ENCODE measurements around the gene ESPN. TPM values are rescaled to one million over a fixed set of nuclear protein-coding genes. Genes with fewer than 3 reads are reported as not detected.
"Not testable (repeated sequence)": the region's sequence is repeated elsewhere in the genome, so short reads cannot be mapped to it uniquely, and the experiment has no call there.

The ESPN gene
- 10 to 100 TPM in 3 of 4 donors, 1 to 10 TPM in 1; 7.6 to 23.5 (median 11.8) TPM for polyA plus RNA-seq (ENCODE audit: insufficient read length in 4 of 4)

GRCh38 chr1:6424619-6425593, at the start of gene ESPN:
TSS of gene ESPN (plus strand) at chr1:6424776. CDS start at chr1:6424956, 180 bp downstream.
- DNase-seq (ENCODE audit: low read depth in 4 of 4, low spot score in 3 of 4) = no peak

GRCh38 chr1:6378096-6378746, 46.4 kb upstream of the ESPN start:
- DNase-seq (ENCODE audit: low read depth in 4 of 4, low spot score in 3 of 4) = no peak

GRCh38 chr1:6380037-6380436, 44.5 kb upstream of the ESPN start:
- no peak for DNase-seq (ENCODE audit: low read depth in 4 of 4, low spot score in 3 of 4)

- DNase-seq (ENCODE audit: low read depth in 4 of 4, low spot score in 3 of 4) = no peak
Observed at GRCh38 chr1:6384135-6384534, 40.4 kb upstream of the ESPN start.

- no peak for DNase-seq (ENCODE audit: low read depth in 4 of 4, low spot score in 3 of 4)
Observed at GRCh38 chr1:6384962-6385361, 39.6 kb upstream of the ESPN start.

- DNase-seq (ENCODE audit: low read depth in 4 of 4, low spot score in 3 of 4) = no peak
Observed at GRCh38 chr1:6385488-6386191, 38.9 kb upstream of the ESPN start.

GRCh38 chr1:6386371-6386949, 38.1 kb upstream of the ESPN start:
- DNase-seq (ENCODE audit: low read depth in 4 of 4, low spot score in 3 of 4) = no peak

- DNase-seq (ENCODE audit: low read depth in 4 of 4, low spot score in 3 of 4) = no peak
Observed at GRCh38 chr1:6389971-6390370, 34.6 kb upstream of the ESPN start.

GRCh38 chr1:6391951-6392808, 32.4 kb upstream of the ESPN start:
- DNase-seq (ENCODE audit: low read depth in 4 of 4, low spot score in 3 of 4) = no peak

- no peak for DNase-seq (ENCODE audit: low read depth in 4 of 4, low spot score in 3 of 4)
Observed at GRCh38 chr1:6392809-6393399, 31.7 kb upstream of the ESPN start.

- DNase-seq (ENCODE audit: low read depth in 4 of 4, low spot score in 3 of 4) = peak; percentile 63 to 78 (median 76)
Observed at GRCh38 chr1:6393400-6394187, 31.0 kb upstream of the ESPN start, which contains the start of gene ACOT7. TSS of gene ACOT7 (minus strand) at chr1:6393767. CDS start at chr1:6393399, 368 bp downstream.

- not testable (repeated sequence) for DNase-seq (ENCODE audit: low read depth in 4 of 4, low spot score in 3 of 4)
Observed at GRCh38 chr1:6395130-6395529, 29.4 kb upstream of the ESPN start.

- not testable (repeated sequence) for DNase-seq (ENCODE audit: low read depth in 4 of 4, low spot score in 3 of 4)
Observed at GRCh38 chr1:6395781-6396244, 28.8 kb upstream of the ESPN start.

GRCh38 chr1:6396998-6397397, 27.6 kb upstream of the ESPN start:
- no peak for DNase-seq (ENCODE audit: low read depth in 4 of 4, low spot score in 3 of 4)

GRCh38 chr1:6397844-6398441, 26.6 kb upstream of the ESPN start:
- no peak for DNase-seq (ENCODE audit: low read depth in 4 of 4, low spot score in 3 of 4)

- no peak for DNase-seq (ENCODE audit: low read depth in 4 of 4, low spot score in 3 of 4)
Observed at GRCh38 chr1:6399294-6399693, 25.3 kb upstream of the ESPN start.

- no peak for DNase-seq (ENCODE audit: low read depth in 4 of 4, low spot score in 3 of 4)
Observed at GRCh38 chr1:6401673-6402072, 22.9 kb upstream of the ESPN start.

GRCh38 chr1:6408023-6408422, 16.6 kb upstream of the ESPN start:
- no peak for DNase-seq (ENCODE audit: low read depth in 4 of 4, low spot score in 3 of 4)

Measured in left renal pelvis (tissue), 4 donors.